ENCODE measurements around the gene FAM222A. TPM values are rescaled to one million over a fixed set of nuclear protein-coding genes. Genes with fewer than 3 reads are reported as not detected.
"Not testable (repeated sequence)": the region's sequence is repeated elsewhere in the genome, so short reads cannot be mapped to it uniquely, and the experiment has no call there.

Gene FAM222A
- total RNA-seq, 1 donor from 2014 or later, result 0.17 TPM

- no peak for DNase-seq
These were observed 19.7 kb upstream of the FAM222A start for GRCh38 chr12:109693653-109694600.

- not testable (repeated sequence) for DNase-seq
These were observed 19.0 kb upstream of the FAM222A start for GRCh38 chr12:109694629-109695028.

- DNase-seq, result no peak
These were observed 18.2 kb upstream of the FAM222A start for GRCh38 chr12:109695416-109695815.

GRCh38 chr12:109695961-109696461, 17.6 kb upstream of the FAM222A start:
- DNase-seq, result no peak

- DNase-seq, result no peak
These were observed 16.9 kb upstream of the FAM222A start for GRCh38 chr12:109696485-109697269.

- DNase-seq, result no peak
These were observed 16.4 kb upstream of the FAM222A start for GRCh38 chr12:109697270-109697553.

GRCh38 chr12:109697877-109698468, 15.7 kb upstream of the FAM222A start:
- no peak for DNase-seq

GRCh38 chr12:109698820-109699219, 14.8 kb upstream of the FAM222A start:
- DNase-seq, result no peak

GRCh38 chr12:109701064-109701463, 12.6 kb upstream of the FAM222A start:
- no peak for DNase-seq

GRCh38 chr12:109702111-109702841, 11.3 kb upstream of the FAM222A start:
- no peak for DNase-seq

- no peak for DNase-seq
These were observed 9.9 kb upstream of the FAM222A start for GRCh38 chr12:109703684-109704083.

GRCh38 chr12:109704371-109705098, 9.1 kb upstream of the FAM222A start:
- no peak for DNase-seq

GRCh38 chr12:109705291-109705690, 8.3 kb upstream of the FAM222A start:
- no peak for DNase-seq

GRCh38 chr12:109706398-109706746, 7.3 kb upstream of the FAM222A start:
- no peak for DNase-seq

GRCh38 chr12:109706747-109707469, 6.7 kb upstream of the FAM222A start:
- DNase-seq, result no peak

- DNase-seq, result no peak
These were observed 6.2 kb upstream of the FAM222A start for GRCh38 chr12:109707470-109707821.

- no peak for DNase-seq
These were observed 4.7 kb upstream of the FAM222A start for GRCh38 chr12:109708939-109709338.

- DNase-seq, result no peak
These were observed 4.1 kb upstream of the FAM222A start for GRCh38 chr12:109709401-109709991.

GRCh38 chr12:109710205-109710746, 3.3 kb upstream of the FAM222A start:
- DNase-seq, result no peak

GRCh38 chr12:109710747-109711595, 2.7 kb upstream of the FAM222A start:
- DNase-seq, result no peak
